ENCODE measurements around the gene USP27X.

Gene USP27X

DNA sequence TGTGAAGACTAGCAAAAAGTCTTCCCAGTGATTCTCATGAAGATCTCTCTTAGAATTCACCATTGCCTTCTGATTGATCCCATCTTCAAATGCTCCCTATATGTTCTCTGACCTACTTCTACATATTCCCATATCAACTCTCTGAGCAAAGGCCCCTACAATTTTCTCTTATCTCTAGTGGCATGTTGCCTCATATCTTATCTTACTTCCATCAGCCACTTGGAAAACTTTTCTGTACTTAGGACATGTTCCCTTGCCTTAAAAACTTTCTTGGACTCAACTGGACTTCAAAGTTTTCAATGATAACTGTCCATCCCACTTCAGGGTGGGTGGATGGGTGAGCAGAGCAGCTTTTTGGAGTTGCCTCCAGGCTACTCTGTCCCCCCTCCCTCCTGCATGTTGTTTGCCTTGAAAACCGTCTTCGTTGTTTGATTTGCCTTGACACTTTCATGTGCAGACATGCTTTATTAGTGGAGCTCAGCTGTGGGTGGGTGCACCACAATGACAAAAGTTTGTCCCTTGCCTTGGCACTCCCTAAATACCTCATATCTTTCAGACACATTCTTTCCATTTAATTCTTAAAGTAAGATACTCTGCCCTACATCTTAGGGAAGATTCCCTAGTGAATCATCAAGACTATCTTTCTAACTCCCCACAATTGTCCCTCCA is 18.3 kb upstream of the USP27X start:
- FAIRE-seq (no peak), DNase-seq (ENCODE audit: insufficient read length, low spot score) (no peak)
- TF ChIP-seq, protein P1, sequence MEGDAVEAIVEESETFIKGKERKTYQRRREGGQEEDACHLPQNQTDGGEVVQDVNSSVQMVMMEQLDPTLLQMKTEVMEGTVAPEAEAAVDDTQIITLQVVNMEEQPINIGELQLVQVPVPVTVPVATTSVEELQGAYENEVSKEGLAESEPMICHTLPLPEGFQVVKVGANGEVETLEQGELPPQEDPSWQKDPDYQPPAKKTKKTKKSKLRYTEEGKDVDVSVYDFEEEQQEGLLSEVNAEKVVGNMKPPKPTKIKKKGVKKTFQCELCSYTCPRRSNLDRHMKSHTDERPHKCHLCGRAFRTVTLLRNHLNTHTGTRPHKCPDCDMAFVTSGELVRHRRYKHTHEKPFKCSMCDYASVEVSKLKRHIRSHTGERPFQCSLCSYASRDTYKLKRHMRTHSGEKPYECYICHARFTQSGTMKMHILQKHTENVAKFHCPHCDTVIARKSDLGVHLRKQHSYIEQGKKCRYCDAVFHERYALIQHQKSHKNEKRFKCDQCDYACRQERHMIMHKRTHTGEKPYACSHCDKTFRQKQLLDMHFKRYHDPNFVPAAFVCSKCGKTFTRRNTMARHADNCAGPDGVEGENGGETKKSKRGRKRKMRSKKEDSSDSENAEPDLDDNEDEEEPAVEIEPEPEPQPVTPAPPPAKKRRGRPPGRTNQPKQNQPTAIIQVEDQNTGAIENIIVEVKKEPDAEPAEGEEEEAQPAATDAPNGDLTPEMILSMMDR (IDR thresholded peaks at IDR 0.05; ENCODE audit: insufficient read depth, missing control alignments), result no peak

DNA sequence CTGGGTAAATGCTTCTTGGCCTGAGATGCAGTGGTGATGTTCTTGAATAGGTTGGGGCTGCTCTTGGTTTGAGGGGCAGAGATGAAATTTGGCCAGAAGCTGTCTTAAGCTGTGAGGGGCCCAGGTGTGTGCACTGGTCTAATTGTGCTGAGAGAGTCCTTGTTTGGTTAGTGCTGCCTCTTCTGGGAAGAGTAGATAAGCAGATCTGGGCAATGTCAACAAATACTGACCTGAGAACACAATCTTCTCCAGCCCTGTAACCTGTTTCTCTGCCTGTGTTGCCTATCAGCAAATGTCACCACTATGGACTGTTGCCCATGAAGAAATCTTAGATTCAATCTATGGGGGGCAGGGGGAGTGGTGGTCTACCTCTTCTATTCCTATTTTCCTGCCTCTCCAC is 17.2 kb upstream of the USP27X start:
- DNase-seq (ENCODE audit: insufficient read length, low spot score) (no peak), FAIRE-seq (no peak)
- TF ChIP-seq, protein P1 (IDR thresholded peaks at IDR 0.05; ENCODE audit: insufficient read depth, missing control alignments), result no peak

DNA sequence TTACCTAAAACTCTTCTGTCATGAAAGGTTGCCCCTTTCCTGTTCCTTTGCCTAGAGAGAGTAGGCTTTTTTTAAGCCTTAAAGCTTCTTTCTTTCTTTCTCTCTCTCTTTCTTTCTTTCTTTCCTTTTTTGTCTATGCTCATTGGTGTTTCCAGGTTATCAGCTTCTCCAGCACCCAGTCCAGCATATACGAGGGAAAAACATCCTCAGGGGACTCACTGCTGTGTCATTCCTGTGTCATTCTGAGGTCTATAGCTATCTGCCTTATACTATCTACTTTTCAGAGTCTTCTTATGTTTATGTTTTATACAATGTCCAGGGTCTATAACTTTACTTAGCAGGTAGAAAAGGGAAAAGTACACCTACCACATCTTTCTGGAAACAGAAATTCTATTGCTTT is 10.5 kb upstream of the USP27X start:
- TF ChIP-seq, protein P1 (IDR thresholded peaks at IDR 0.05; ENCODE audit: insufficient read depth, missing control alignments), result no peak
- FAIRE-seq (no peak), DNase-seq (ENCODE audit: insufficient read length, low spot score) (no peak)

DNA sequence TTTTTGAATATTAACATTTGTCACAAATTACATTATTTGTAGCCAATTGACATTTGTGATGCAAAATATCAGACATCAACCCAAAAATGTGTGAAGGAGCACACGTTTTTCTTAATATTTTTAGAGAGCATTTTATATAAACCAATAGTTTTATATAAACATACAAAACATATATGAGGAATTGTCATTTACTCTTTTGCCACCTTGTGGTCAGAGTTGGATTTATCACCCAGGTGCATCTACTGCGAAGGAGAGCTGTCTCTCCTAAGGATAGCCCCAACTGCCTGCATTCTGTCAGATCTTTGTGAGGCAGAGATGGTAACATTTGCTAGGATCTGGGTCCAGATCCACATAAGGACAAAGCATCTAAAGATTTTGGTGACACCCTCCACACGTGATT is 2.5 kb upstream of the USP27X start:
- TF ChIP-seq, protein P1 (IDR thresholded peaks at IDR 0.05; ENCODE audit: insufficient read depth, missing control alignments), result peak; percentile 37
- FAIRE-seq (no peak), DNase-seq (ENCODE audit: insufficient read length, low spot score) (peak; percentile 15)

DNA sequence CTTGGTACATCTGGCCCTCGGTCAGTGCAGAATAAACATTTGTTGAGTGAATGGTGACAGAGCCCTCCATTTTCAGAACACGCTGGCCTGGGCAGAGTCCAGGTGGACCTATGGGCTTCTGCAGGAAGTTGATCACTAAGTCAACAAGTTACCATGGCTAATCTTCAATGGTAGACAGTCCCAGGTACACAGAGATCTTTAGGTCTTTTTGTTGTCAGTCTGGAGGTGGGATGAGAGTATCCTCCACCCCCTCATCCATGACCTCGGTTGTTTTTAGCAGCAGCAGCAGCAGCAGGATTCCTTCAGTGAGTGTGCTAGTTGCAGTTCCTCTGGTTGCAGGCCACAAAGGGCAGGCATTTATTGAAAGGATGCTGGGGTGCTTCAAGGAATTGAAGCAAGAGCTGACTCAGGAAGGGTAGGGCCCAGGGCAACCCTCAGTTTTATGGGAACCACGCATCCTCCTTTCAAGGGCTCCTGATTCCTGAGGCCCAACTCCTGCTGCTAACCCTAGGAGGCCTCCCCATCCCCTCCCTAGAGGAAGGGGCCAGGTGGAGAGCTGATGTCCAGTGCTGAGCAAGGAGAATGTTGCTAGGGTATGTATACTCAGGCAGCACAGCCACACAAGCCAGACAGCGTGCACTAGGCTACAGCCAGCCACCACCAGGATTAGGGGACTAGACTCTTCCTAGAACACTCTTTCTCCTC is 1.7 kb upstream of the USP27X start:
- TF ChIP-seq, protein P1 (IDR thresholded peaks at IDR 0.05; ENCODE audit: insufficient read depth, missing control alignments), result no peak
- FAIRE-seq (no peak), DNase-seq (ENCODE audit: insufficient read length, low spot score) (no peak)

DNA sequence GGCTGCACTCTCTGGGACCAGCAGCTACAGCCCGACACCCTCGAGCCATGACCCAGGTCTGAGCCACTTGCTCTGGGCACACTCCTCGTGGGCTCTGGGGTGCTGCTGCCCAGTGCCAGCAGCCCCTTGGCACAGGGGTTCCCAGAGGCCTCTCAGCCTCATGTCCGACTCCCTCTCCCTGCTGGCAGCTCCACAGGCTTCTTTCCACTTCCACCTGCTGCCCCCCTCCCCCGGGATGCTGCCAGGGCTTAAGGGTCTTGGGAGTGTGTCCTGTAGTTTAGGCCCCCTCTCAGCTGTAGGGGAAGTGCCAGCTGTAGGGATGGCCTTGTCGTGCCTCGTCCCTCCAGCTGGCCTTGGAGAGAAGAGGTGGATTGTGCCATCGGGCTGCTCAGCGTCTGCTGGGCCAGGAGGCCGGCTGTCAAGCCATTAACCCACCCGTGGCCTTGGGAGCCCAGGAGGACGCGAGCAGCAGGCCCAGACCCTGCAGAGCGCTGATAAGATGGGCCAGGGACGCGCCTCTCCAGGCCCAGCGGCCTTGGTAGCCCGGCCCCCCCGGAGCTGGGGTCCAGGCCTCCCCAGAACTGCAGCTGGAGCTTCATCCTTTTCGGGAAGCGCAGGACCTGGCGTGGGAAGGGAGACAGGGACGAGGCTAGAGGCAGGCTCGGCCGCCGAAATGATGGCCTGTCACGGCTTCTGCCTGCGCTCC is 1.0 kb upstream of the USP27X start:
- TF ChIP-seq, protein P1 (IDR thresholded peaks at IDR 0.05; ENCODE audit: insufficient read depth, missing control alignments), result no peak
- FAIRE-seq (no peak), DNase-seq (ENCODE audit: insufficient read length, low spot score) (no peak)
